ENCODE measurements around the gene EPM2A.

EPM2A gene

GRCh38 chr6:145626857-145627256, 108.5 kb downstream of the EPM2A start:
- Histone ChIP-seq H3K9me3 (ENCODE audit: control insufficient read depth, low read length) (no peaks in the 10 kb centered on the region), H3K36me3 (ENCODE audit: control insufficient read depth, insufficient read depth, low read length) (no peaks in the 10 kb centered on the region), H3K27ac (ENCODE audit: insufficient read depth, low read depth, low read length, poor library complexity, severe bottlenecking) (no peak overlapping the region), H3K4me3 (ENCODE audit: insufficient read depth, low read depth, low read length) (no peak overlapping the region), H3K27me3 (ENCODE audit: control insufficient read depth, insufficient read depth, low read length, poor library complexity, severe bottlenecking) (no peaks in the 10 kb centered on the region), H3K4me1 (ENCODE audit: control insufficient read depth, insufficient read depth, low read length) (no peaks in the 10 kb centered on the region)
- WGBS, 2 experiments: 95% methylated on average over 7 of the region's 7 CpGs

GRCh38 chr6:145623231-145623630, 112.1 kb downstream of the EPM2A start:
- Histone ChIP-seq H3K4me3 (ENCODE audit: insufficient read depth, low read depth, low read length) (no peak overlapping the region), H3K27ac (ENCODE audit: insufficient read depth, low read depth, low read length, poor library complexity, severe bottlenecking) (no peak overlapping the region), H3K4me1 (ENCODE audit: control insufficient read depth, insufficient read depth, low read length) (no peaks in the 10 kb centered on the region), H3K36me3 (ENCODE audit: control insufficient read depth, insufficient read depth, low read length) (no peaks in the 10 kb centered on the region), H3K9me3 (ENCODE audit: control insufficient read depth, low read length) (no peaks in the 10 kb centered on the region), H3K27me3 (ENCODE audit: control insufficient read depth, insufficient read depth, low read length, poor library complexity, severe bottlenecking) (no peaks in the 10 kb centered on the region)
- WGBS, 2 experiments: 90 to 100% methylated on average over 1 of the region's 1 CpG

GRCh38 chr6:145621776-145622175, 113.5 kb downstream of the EPM2A start:
- no peaks in the 10 kb centered on the region for H3K27me3 ChIP-seq (ENCODE audit: control insufficient read depth, insufficient read depth, low read length, poor library complexity, severe bottlenecking)
- no peaks in the 10 kb centered on the region for H3K4me1 ChIP-seq (ENCODE audit: control insufficient read depth, insufficient read depth, low read length)
- no peak overlapping the region for H3K4me3 ChIP-seq (ENCODE audit: insufficient read depth, low read depth, low read length)
- 100% methylated on average over 1 of the region's 1 CpG for WGBS, 2 experiments
- H3K9me3 ChIP-seq (ENCODE audit: control insufficient read depth, low read length): no peaks in the 10 kb centered on the region
- H3K27ac ChIP-seq (ENCODE audit: insufficient read depth, low read depth, low read length, poor library complexity, severe bottlenecking): no peak overlapping the region
- H3K36me3 ChIP-seq (ENCODE audit: control insufficient read depth, insufficient read depth, low read length): no peaks in the 10 kb centered on the region

- Histone ChIP-seq H3K4me1 (ENCODE audit: control insufficient read depth, insufficient read depth, low read length) (no peaks in the 10 kb centered on the region), H3K27me3 (ENCODE audit: control insufficient read depth, insufficient read depth, low read length, poor library complexity, severe bottlenecking) (no peaks in the 10 kb centered on the region), H3K9me3 (ENCODE audit: control insufficient read depth, low read length) (no peaks in the 10 kb centered on the region), H3K27ac (ENCODE audit: insufficient read depth, low read depth, low read length, poor library complexity, severe bottlenecking) (no peak overlapping the region), H3K36me3 (ENCODE audit: control insufficient read depth, insufficient read depth, low read length) (no peaks in the 10 kb centered on the region), H3K4me3 (ENCODE audit: insufficient read depth, low read depth, low read length) (no peak overlapping the region)
- WGBS, 2 experiments: 91 to 94% methylated on average over 7 of the region's 7 CpGs
Measured at GRCh38 chr6:145620088-145620487, 115.2 kb downstream of the EPM2A start.

GRCh38 chr6:145609521-145609920, 125.8 kb downstream of the EPM2A start:
- no peaks in the 10 kb centered on the region for H3K9me3 ChIP-seq (ENCODE audit: control insufficient read depth, low read length)
- H3K27me3 ChIP-seq (ENCODE audit: control insufficient read depth, insufficient read depth, low read length, poor library complexity, severe bottlenecking): no peaks in the 10 kb centered on the region
- H3K27ac ChIP-seq (ENCODE audit: insufficient read depth, low read depth, low read length, poor library complexity, severe bottlenecking): no peak overlapping the region
- no peaks in the 10 kb centered on the region for H3K4me1 ChIP-seq (ENCODE audit: control insufficient read depth, insufficient read depth, low read length)
- no peaks in the 10 kb centered on the region for H3K36me3 ChIP-seq (ENCODE audit: control insufficient read depth, insufficient read depth, low read length)
- 93 to 100% methylated on average over 1 of the region's 1 CpG for WGBS, 2 experiments
- no peak overlapping the region for H3K4me3 ChIP-seq (ENCODE audit: insufficient read depth, low read depth, low read length)

GRCh38 chr6:145608850-145609249, 126.5 kb downstream of the EPM2A start:
- 83 to 93% methylated on average over 1 of the region's 1 CpG for WGBS, 2 experiments

GRCh38 chr6:145603991-145604390, 131.3 kb downstream of the EPM2A start:
- Histone ChIP-seq H3K27ac (ENCODE audit: insufficient read depth, low read depth, low read length, poor library complexity, severe bottlenecking) (no peak overlapping the region), H3K9me3 (ENCODE audit: control insufficient read depth, low read length) (no peaks in the 10 kb centered on the region), H3K27me3 (ENCODE audit: control insufficient read depth, insufficient read depth, low read length, poor library complexity, severe bottlenecking) (no peaks in the 10 kb centered on the region), H3K4me1 (ENCODE audit: control insufficient read depth, insufficient read depth, low read length) (no peaks in the 10 kb centered on the region), H3K4me3 (ENCODE audit: insufficient read depth, low read depth, low read length) (no peak overlapping the region), H3K36me3 (ENCODE audit: control insufficient read depth, insufficient read depth, low read length) (no peaks in the 10 kb centered on the region)
- WGBS, 2 experiments: no CpG with 5 or more reads among the region's 1 CpG

More at GRCh38 chr6:145608850-145609249, 126.5 kb downstream of the EPM2A start:
- Histone ChIP-seq H3K27me3 (ENCODE audit: control insufficient read depth, insufficient read depth, low read length, poor library complexity, severe bottlenecking) (no peaks in the 10 kb centered on the region), H3K4me3 (ENCODE audit: insufficient read depth, low read depth, low read length) (no peak overlapping the region), H3K9me3 (ENCODE audit: control insufficient read depth, low read length) (no peaks in the 10 kb centered on the region), H3K36me3 (ENCODE audit: control insufficient read depth, insufficient read depth, low read length) (no peaks in the 10 kb centered on the region), H3K27ac (ENCODE audit: insufficient read depth, low read depth, low read length, poor library complexity, severe bottlenecking) (no peak overlapping the region), H3K4me1 (ENCODE audit: control insufficient read depth, insufficient read depth, low read length) (no peaks in the 10 kb centered on the region)

- Histone ChIP-seq H3K36me3 (ENCODE audit: control insufficient read depth, insufficient read depth, low read length) (no peaks in the 10 kb centered on the region), H3K9me3 (ENCODE audit: control insufficient read depth, low read length) (no peaks in the 10 kb centered on the region)
Measured at GRCh38 chr6:145603424-145603833, 131.9 kb downstream of the EPM2A start.

GRCh38 chr6:145602726-145603326, 132.5 kb downstream of the EPM2A start:
- Histone ChIP-seq H3K27me3 (ENCODE audit: control insufficient read depth, insufficient read depth, low read length, poor library complexity, severe bottlenecking) (no peaks in the 10 kb centered on the region), H3K4me3 (ENCODE audit: insufficient read depth, low read depth, low read length) (no peak overlapping the region), H3K4me1 (ENCODE audit: control insufficient read depth, insufficient read depth, low read length) (no peaks in the 10 kb centered on the region), H3K27ac (ENCODE audit: insufficient read depth, low read depth, low read length, poor library complexity, severe bottlenecking) (no peak overlapping the region), H3K36me3 (ENCODE audit: control insufficient read depth, insufficient read depth, low read length) (no peaks in the 10 kb centered on the region), H3K9me3 (ENCODE audit: control insufficient read depth, low read length) (no peaks in the 10 kb centered on the region)
- WGBS, 2 experiments: 95 to 97% methylated on average over 3 to 4 of the region's 4 CpGs

More at GRCh38 chr6:145603424-145603833, 131.9 kb downstream of the EPM2A start:
- Histone ChIP-seq H3K4me1 (ENCODE audit: control insufficient read depth, insufficient read depth, low read length) (no peaks in the 10 kb centered on the region), H3K27me3 (ENCODE audit: control insufficient read depth, insufficient read depth, low read length, poor library complexity, severe bottlenecking) (no peaks in the 10 kb centered on the region), H3K4me3 (ENCODE audit: insufficient read depth, low read depth, low read length) (no peak overlapping the region), H3K27ac (ENCODE audit: insufficient read depth, low read depth, low read length, poor library complexity, severe bottlenecking) (no peak overlapping the region)

GRCh38 chr6:145601397-145601796, 133.9 kb downstream of the EPM2A start:
- Histone ChIP-seq H3K4me3 (ENCODE audit: insufficient read depth, low read depth, low read length) (no peak overlapping the region), H3K27ac (ENCODE audit: insufficient read depth, low read depth, low read length, poor library complexity, severe bottlenecking) (no peak overlapping the region), H3K4me1 (ENCODE audit: control insufficient read depth, insufficient read depth, low read length) (no peaks in the 10 kb centered on the region), H3K36me3 (ENCODE audit: control insufficient read depth, insufficient read depth, low read length) (no peaks in the 10 kb centered on the region), H3K9me3 (ENCODE audit: control insufficient read depth, low read length) (no peaks in the 10 kb centered on the region), H3K27me3 (ENCODE audit: control insufficient read depth, insufficient read depth, low read length, poor library complexity, severe bottlenecking) (no peaks in the 10 kb centered on the region)
- WGBS, 2 experiments: 82 to 100% methylated on average over 1 to 2 of the region's 2 CpGs

- H3K36me3 ChIP-seq (ENCODE audit: control insufficient read depth, insufficient read depth, low read length): no peaks in the 10 kb centered on the region
- no peaks in the 10 kb centered on the region for H3K4me1 ChIP-seq (ENCODE audit: control insufficient read depth, insufficient read depth, low read length)
- H3K27me3 ChIP-seq (ENCODE audit: control insufficient read depth, insufficient read depth, low read length, poor library complexity, severe bottlenecking): no peaks in the 10 kb centered on the region
- no peak overlapping the region for H3K4me3 ChIP-seq (ENCODE audit: insufficient read depth, low read depth, low read length)
- H3K9me3 ChIP-seq (ENCODE audit: control insufficient read depth, low read length): no peaks in the 10 kb centered on the region
- WGBS, 2 experiments: 88 to 91% methylated on average over 2 of the region's 2 CpGs
- no peak overlapping the region for H3K27ac ChIP-seq (ENCODE audit: insufficient read depth, low read depth, low read length, poor library complexity, severe bottlenecking)
Measured at GRCh38 chr6:145600299-145600698, 135.0 kb downstream of the EPM2A start.
